GM12878 (cell line): ENCODE results near the gene STX10. TPM values are rescaled to one million over a fixed set of nuclear protein-coding genes. Genes with fewer than 3 reads are reported as not detected.
A peak's percentile ranks its signal among the peaks of the same experiment; 100 is the strongest.

Experiments used
- ATAC-seq: fragments of 200-7000 bp; cut with Tn5 transposase; 3 replicates; pipeline ENCODE4 v1.9.1; 2020; ENCODE audit warnings: mild to moderate bottlenecking, moderate library complexity
- BruUV-seq: library from RNA; stranded (reverse); fragments of 400-500 nt; replicated peaks from 2 replicates; lab custom pipeline; 2021; lab: Mats Ljungman, UMichigan
- CTCF ChIA-PET: fragments of 300-600 bp; sonication (Branson Sonifier 250); formaldehyde crosslinking; extraction: SDS; loops from one replicate; lab custom pipeline; 2021; ENCODE audit warnings: inconsistent platforms; lab: Yijun Ruan, JAX
- POLR2A ChIA-PET: fragments of 350-600 bp; formaldehyde crosslinking; extraction: SDS; loops from one replicate; lab custom pipeline; 2021; ENCODE audit warnings: inconsistent platforms; lab: Charles Lee
- RAD21 ChIA-PET: fragments of 300-600 bp; sonication (Branson Sonifier 250); formaldehyde crosslinking; loops from one replicate; lab custom pipeline; 2023; ENCODE audit warnings: antibody characterized with exemption; ENCODE audit not compliant: unreplicated experiment; lab: Charles Lee
- SMC1A ChIA-PET: fragments of 300-600 bp; sonication (Branson Sonifier 250); formaldehyde crosslinking; loops from one replicate; lab custom pipeline; 2023; ENCODE audit not compliant: unreplicated experiment, uncharacterized antibody; lab: Charles Lee
- DNase-seq: peaks from one replicate; pipeline ENCODE4 v3.0.0-alpha.2; 2011; ENCODE audit warnings: low read depth, low spot score
- FAIRE-seq: peaks from 3 replicates; lab custom pipeline; 2011; peaks lifted over from hg19 to GRCh38; lab: Jason Lieb, UNC
- H2AFZ ChIP-seq: 2 replicates; pipeline ENCODE4 v1.6.0; 2011; ENCODE audit warnings: low read depth, low read length, control low read depth; ENCODE audit not compliant: control insufficient read depth
- H3K27ac ChIP-seq: 2 replicates; pipeline ENCODE4 v1.5.1; 2011; ENCODE audit warnings: control low read depth; ENCODE audit not compliant: control insufficient read depth, insufficient read depth
- H3K27me3 ChIP-seq, 2 experiments: replicated peaks in 1 of 2; 2 replicates each; pipeline versions ENCODE4 v1.6.0 to v1.6.1; 2011; ENCODE audit warnings: low read length in 1 of 2; ENCODE audit not compliant: control insufficient read depth in 2 of 2, insufficient read depth in 2 of 2
- H3K36me3 ChIP-seq, 2 experiments: 2 replicates each; pipeline ENCODE4 v1.5.1; 2011; ENCODE audit warnings: low read length in 1 of 2; ENCODE audit not compliant: control insufficient read depth in 2 of 2, insufficient read depth in 2 of 2
- H3K4me1 ChIP-seq: 2 replicates; pipeline ENCODE4 v1.6.1; 2011; ENCODE audit warnings: mild to moderate bottlenecking, low read length, moderate library complexity, mixed read lengths; ENCODE audit not compliant: control insufficient read depth, insufficient read depth
- H3K4me2 ChIP-seq: 2 replicates; pipeline ENCODE4 v1.6.0; 2011; ENCODE audit warnings: control low read depth; ENCODE audit not compliant: control insufficient read depth, insufficient read depth
- H3K4me3 ChIP-seq: fragments of 200-600 bp; sonication (generic); 2 replicates; pipeline ENCODE4 v1.5.1; 2016
- H3K79me2 ChIP-seq: 2 replicates; pipeline ENCODE4 v1.6.0; 2011; ENCODE audit warnings: low read length; ENCODE audit not compliant: control insufficient read depth, insufficient read depth
- H3K9ac ChIP-seq: 2 replicates; pipeline ENCODE4 v1.8.0; 2011; ENCODE audit warnings: low read length, control low read depth, mixed read lengths; ENCODE audit not compliant: control insufficient read depth, insufficient read depth
- H3K9me3 ChIP-seq: replicated peaks from 3 replicates; pipeline ENCODE4 v1.5.1; 2011; ENCODE audit warnings: mild to moderate bottlenecking, low read length; ENCODE audit not compliant: control insufficient read depth, insufficient read depth
- H4K20me1 ChIP-seq: 2 replicates; pipeline ENCODE4 v1.6.0; 2011; ENCODE audit not compliant: control insufficient read depth, insufficient read depth
- CEBPB ChIP-seq, 2 experiments: fragments of 150-350 bp in 1 of 2; IDR thresholded peaks; 2 replicates each; pipeline ENCODE4 v1.6.1; 2012 to 2014; ENCODE audit warnings: low read depth in 2 of 2, low read length in 2 of 2, borderline replicate concordance in 1 of 2, inconsistent platforms in 1 of 2
- CHD1 ChIP-seq: IDR thresholded peaks from 2 replicates; pipeline ENCODE4 v1.6.1; 2012; ENCODE audit warnings: low read depth, low read length, improper control_type of control experiment
- ELK1 ChIP-seq: IDR thresholded peaks from 2 replicates; pipeline ENCODE4 v1.6.1; 2012; ENCODE audit warnings: low read depth, low read length, improper control_type of control experiment
- HDAC2 ChIP-seq: fragments of 200-600 bp; sonication (generic); IDR thresholded peaks from 2 replicates; pipeline ENCODE4 v1.6.1; 2017
- KDM1A ChIP-seq: fragments of 200-600 bp; sonication (generic); IDR thresholded peaks from 2 replicates; pipeline ENCODE4 v1.6.1; 2016; ENCODE audit warnings: borderline replicate concordance
- NFXL1 ChIP-seq: fragments of 450-650 bp; IDR thresholded peaks from 2 replicates; pipeline ENCODE4 v1.6.1; 2017; ENCODE audit warnings: antibody characterized with exemption, mild to moderate bottlenecking, borderline replicate concordance
- NR2C1 ChIP-seq: fragments of 450-650 bp; IDR thresholded peaks from 2 replicates; pipeline ENCODE4 v1.6.1; 2017; ENCODE audit warnings: antibody characterized with exemption, mild to moderate bottlenecking, moderate library complexity
- POLR2A ChIP-seq: IDR thresholded peaks from 2 replicates; pipeline ENCODE4 v1.6.1; 2011; ENCODE audit warnings: low read depth, mild to moderate bottlenecking, low read length
- RB1 ChIP-seq: fragments of 450-650 bp; formaldehyde crosslinking; IDR thresholded peaks from 2 replicates; pipeline ENCODE4 v1.6.1; 2017; ENCODE audit warnings: mild to moderate bottlenecking, borderline replicate concordance
- RELB ChIP-seq: fragments of 450-650 bp; IDR thresholded peaks from 2 replicates; pipeline ENCODE4 v1.6.1; 2017; ENCODE audit warnings: low read depth, mild to moderate bottlenecking, moderate library complexity
- SMAD5 ChIP-seq: IDR thresholded peaks from 2 replicates; pipeline ENCODE4 v1.6.1; 2016; ENCODE audit warnings: antibody characterized with exemption, low read depth
- STAT1 ChIP-seq: fragments of 450-650 bp; conservative IDR thresholded peaks from 2 replicates; pipeline ENCODE4 v1.6.1; 2014; ENCODE audit warnings: antibody characterized with exemption, mild to moderate bottlenecking
- WGBS: methylation state at CpG from one replicate; pipeline ENCODE4 v1.1.6; 2016; ENCODE audit warnings: low lambda C conversion rate; ENCODE audit not compliant: insufficient replicate concordance, insufficient coverage; ENCODE audit errors: missing lambda C conversion rate; 5-methylcytosine and 5-hydroxymethylcytosine counted together
- in situ Hi-C: fragments of 300-500 bp; cut with MboI; formaldehyde crosslinking; loops from 9 replicates; pipeline ENCODE4 v1.14.3; 2018; ENCODE audit warnings: mixed read lengths
- intact Hi-C: fragments of 100-400 bp; cut with micrococcal nuclease; formaldehyde crosslinking; loops from one replicate; pipeline ENCODE4 v1.14.2; 2022; ENCODE audit not compliant: unreplicated experiment
- polyA plus RNA-seq, 11 experiments: library from polyadenylated mRNA; depleted of rRNA in 4 of 11; unstranded in 6 of 11; stranded (reverse) in 5 of 11; fragments of >200 nt; fragmentation: Nextera tagmentation in 4 of 11; fragmentation: Illumina TruSeq in 1 of 11; extraction: Ambion mirVana in 4 of 11; extraction: Trizol in 1 of 11; gene quantifications; 1 replicate in 1 of 11; 2 replicates in 10 of 11; pipeline versions ENCODE4 v1.2.1 to v1.2.3, GENCODE V29; 2011 to 2016; ENCODE audit warnings: inconsistent platforms in 2 of 11, missing spikeins in 2 of 11, low read depth in 1 of 11
- total RNA-seq, 4 experiments: library from RNA; depleted of rRNA in 3 of 4; stranded (reverse); fragments of >200 nt in 3 of 4; fragmentation: Illumina TruSeq in 1 of 4; extraction: Trizol in 1 of 4; gene quantifications; 2 replicates each; pipeline versions ENCODE4 v1.2.1 to v1.2.3, GENCODE V29; 2013 to 2021
- TF ChIP-seq, protein P1 (sequence below), 3 experiments: IDR thresholded peaks in 2 of 3; conservative IDR thresholded peaks in 1 of 3; 2 replicates each; pipeline ENCODE4 v1.5.1; 2011; ENCODE audit warnings: low read depth in 3 of 3, low read length in 3 of 3, mild to moderate bottlenecking in 3 of 3, control low read depth in 2 of 3, moderate library complexity in 2 of 3, inconsistent platforms in 1 of 3, mixed read lengths in 1 of 3; ENCODE audit not compliant: control insufficient read depth in 2 of 3, insufficient read depth in 1 of 3; ENCODE audit errors: extremely low read depth in 1 of 3

STX10 gene
- total and polyA plus RNA-seq, 10 of the 15 experiments (the other 5 are each of a cell fraction or from before 2014, with no cell fraction given): 0.56 to 76.1 (median 47.6) TPM

GRCh38 chr19:13130886-13131490 lies 19.2 kb downstream of the STX10 start:
- TF ChIP-seq POLR2A (0 out of 2 replicates have a peak, but pooled peaks have one; percentile 21), CHD1 (no peak)
- Histone ChIP-seq H3K4me3 (no peak overlapping the region), H4K20me1 (peaks cover 7% of the 10 kb centered on the region), H3K36me3 (peaks cover 0 to 13% of the 10 kb centered on the region in 2 experiments), H3K27ac (no peak overlapping the region), H3K9me3 (no peaks in the 10 kb centered on the region), H3K79me2 (peaks cover 17% of the 10 kb centered on the region), H3K27me3 (no peaks in the 10 kb centered on the region), H3K4me2 (no peak overlapping the region), H3K9ac (no peak overlapping the region), H2AFZ (no peak overlapping the region), H3K4me1 (no peaks in the 10 kb centered on the region)
- ChIA-PET CTCF (interaction anchor here (0.7 kb wide), 1 partner anchor 64 kb away, joined by 3 read pairs; no protein-coding TSS in a partner anchor), SMC1A (interaction anchor here (1.3 kb wide), 1 partner anchor 11 kb away, joined by 3 read pairs; no protein-coding TSS in a partner anchor), RAD21 (no interaction called here), POLR2A (interaction anchor here (0.6 to 1.0 kb wide), 2 partner anchors 11 to 167 kb away, joined by 3 read pairs; no protein-coding TSS in a partner anchor)
- no TSS peak for BruUV-seq
- 95% methylated on average over 3 of the region's 3 CpGs for WGBS
- ATAC-seq (no peak), FAIRE-seq (no peak), DNase-seq (no peak)
- in situ Hi-C loops: no loop called here
- intact Hi-C loops: no loop called here

DNA sequence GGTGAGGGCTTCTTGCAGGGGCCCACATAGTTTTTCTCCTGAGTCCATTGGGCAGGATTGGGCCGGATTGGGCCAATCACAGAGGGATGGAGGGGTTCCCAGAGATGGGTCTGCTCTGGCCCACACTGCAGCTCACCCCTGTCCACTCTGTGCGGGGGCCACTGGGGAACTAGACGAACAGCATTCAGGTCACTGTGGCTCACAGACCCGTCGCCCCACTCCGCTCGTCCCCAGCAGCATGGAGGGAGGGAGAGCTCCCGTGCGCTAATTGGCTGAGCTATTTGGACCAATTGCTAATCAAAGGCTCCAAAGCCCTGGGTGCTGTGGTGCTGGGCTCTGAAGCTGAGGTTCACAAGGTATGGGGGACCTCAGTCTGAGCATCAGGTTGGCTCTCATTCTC lies 20.8 kb downstream of the STX10 start:
- Histone ChIP-seq H3K4me3 (no peak overlapping the region), H3K79me2 (peaks cover 17% of the 10 kb centered on the region), H2AFZ (no peak overlapping the region), H4K20me1 (peaks cover 7% of the 10 kb centered on the region), H3K9me3 (no peaks in the 10 kb centered on the region), H3K27me3 (no peaks in the 10 kb centered on the region), H3K36me3 (peaks cover 0 to 3% of the 10 kb centered on the region in 2 experiments), H3K4me2 (no peak overlapping the region), H3K4me1 (no peaks in the 10 kb centered on the region), H3K9ac (no peak overlapping the region), H3K27ac (no peak overlapping the region)
- FAIRE-seq (no peak), DNase-seq (no peak), ATAC-seq (no peak)
- in situ Hi-C loops: no loop called here
- ChIA-PET CTCF (interaction anchor here (1.5 kb wide), 1 partner anchor 68 kb away, joined by 3 read pairs; no protein-coding TSS in a partner anchor), POLR2A (interaction anchor here (1.0 kb wide), 1 partner anchor 9 kb away, joined by 3 read pairs; no protein-coding TSS in a partner anchor), SMC1A (no interaction called here), RAD21 (interaction anchor here (0.8 kb wide), 1 partner anchor 85 kb away, joined by 5 read pairs; no protein-coding TSS in a partner anchor)
- 91% methylated on average over 9 of the region's 9 CpGs for WGBS
- no TSS peak for BruUV-seq
- intact Hi-C loops: no loop called here
- TF ChIP-seq RB1: no peak
- no peak for TF ChIP-seq NFXL1
- TF ChIP-seq NR2C1: no peak
- no peak for TF ChIP-seq RELB
- no peak for TF ChIP-seq STAT1
- TF ChIP-seq HDAC2: no peak
- TF ChIP-seq, protein P1, sequence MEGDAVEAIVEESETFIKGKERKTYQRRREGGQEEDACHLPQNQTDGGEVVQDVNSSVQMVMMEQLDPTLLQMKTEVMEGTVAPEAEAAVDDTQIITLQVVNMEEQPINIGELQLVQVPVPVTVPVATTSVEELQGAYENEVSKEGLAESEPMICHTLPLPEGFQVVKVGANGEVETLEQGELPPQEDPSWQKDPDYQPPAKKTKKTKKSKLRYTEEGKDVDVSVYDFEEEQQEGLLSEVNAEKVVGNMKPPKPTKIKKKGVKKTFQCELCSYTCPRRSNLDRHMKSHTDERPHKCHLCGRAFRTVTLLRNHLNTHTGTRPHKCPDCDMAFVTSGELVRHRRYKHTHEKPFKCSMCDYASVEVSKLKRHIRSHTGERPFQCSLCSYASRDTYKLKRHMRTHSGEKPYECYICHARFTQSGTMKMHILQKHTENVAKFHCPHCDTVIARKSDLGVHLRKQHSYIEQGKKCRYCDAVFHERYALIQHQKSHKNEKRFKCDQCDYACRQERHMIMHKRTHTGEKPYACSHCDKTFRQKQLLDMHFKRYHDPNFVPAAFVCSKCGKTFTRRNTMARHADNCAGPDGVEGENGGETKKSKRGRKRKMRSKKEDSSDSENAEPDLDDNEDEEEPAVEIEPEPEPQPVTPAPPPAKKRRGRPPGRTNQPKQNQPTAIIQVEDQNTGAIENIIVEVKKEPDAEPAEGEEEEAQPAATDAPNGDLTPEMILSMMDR (IDR thresholded peaks at IDR 0.05 in 2 of 3, conservative IDR thresholded peaks at IDR 0.05 in 1 of 3; ENCODE audit: control insufficient read depth in 2 of 3, extremely low read depth in 1 of 3, insufficient read depth in 1 of 3, low read depth in 3 of 3, low read length in 3 of 3): no peak
- TF ChIP-seq CEBPB (IDR thresholded peaks at IDR 0.05; ENCODE audit: borderline replicate concordance in 1 of 2, low read depth in 2 of 2, low read length in 2 of 2): no peak
- TF ChIP-seq ELK1: no peak
- TF ChIP-seq KDM1A: no peak
- TF ChIP-seq SMAD5: no peak
